C4-2B (cell line): ENCODE data around the gene GRID1.

Experiments used
- H3K27ac ChIP-seq: fragments of 450-650 bp; 2 replicates; pipeline ENCODE4 v1.5.1; 2017
- CTCF ChIP-seq: fragments of 450-650 bp; conservative IDR thresholded peaks from 2 replicates; pipeline ENCODE4 v1.5.1; 2017; ENCODE audit warnings: mild to moderate bottlenecking
- ZFX ChIP-seq: fragments of 450-650 bp; IDR thresholded peaks from 2 replicates; pipeline ENCODE4 v1.6.1; 2017

The GRID1 gene

GRCh38 chr10:86313621-86314041 lies 53.0 kb downstream of the GRID1 start:
- H3K27ac ChIP-seq, result no peak overlapping the region
- TF ChIP-seq CTCF, result no peak

DNA sequence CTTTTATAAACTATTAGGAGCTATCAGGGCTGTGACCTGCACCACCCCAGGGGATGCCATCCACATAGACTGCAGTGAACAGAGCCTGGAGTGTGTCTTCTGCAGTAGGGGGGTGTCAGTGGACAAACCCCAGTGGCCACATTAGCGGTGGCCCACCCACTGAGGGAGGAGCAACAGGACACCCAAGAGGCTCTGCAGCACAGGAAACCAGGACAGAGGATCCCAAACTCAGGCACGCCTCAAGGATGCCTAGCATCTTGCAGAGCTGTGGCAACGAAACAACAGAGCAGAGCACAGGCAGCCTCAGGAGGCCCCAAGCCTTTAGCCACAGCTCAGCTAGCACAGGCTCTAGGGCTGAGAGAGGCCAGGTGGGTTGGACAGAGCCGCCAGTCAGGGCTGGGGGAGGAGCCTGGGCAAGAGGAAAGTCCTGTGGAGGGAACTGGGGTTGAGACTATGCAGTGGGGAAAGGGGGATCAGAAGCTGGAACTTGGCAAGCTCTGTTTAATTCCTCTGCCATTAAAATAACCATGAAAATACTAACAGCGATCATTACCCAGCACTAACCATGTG lies 53.8 kb downstream of the GRID1 start:
- TF ChIP-seq CTCF (no peak), ZFX (no peak)
- H3K27ac ChIP-seq, result no peak overlapping the region

DNA sequence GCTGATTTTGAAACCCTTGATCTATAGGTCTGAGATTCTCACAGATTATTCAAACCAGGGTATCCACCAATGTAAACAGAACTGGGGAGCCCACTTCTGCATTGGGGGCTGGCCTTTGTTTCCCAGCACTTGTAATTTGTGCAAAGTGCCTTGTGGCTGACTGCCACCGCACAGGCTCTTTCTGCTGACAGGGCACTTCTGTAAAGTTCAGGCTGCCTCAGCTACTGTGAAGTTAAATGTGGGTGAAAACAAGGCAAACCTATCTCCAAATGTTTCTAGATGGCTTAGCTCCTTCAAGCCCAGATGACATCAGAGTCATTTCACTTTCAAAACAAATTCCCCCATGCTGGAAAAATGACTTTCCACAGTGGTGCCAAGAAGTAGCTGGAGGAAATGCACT lies 54.7 kb downstream of the GRID1 start:
- TF ChIP-seq ZFX (no peak), CTCF (no peak)
- H3K27ac ChIP-seq, result no peak overlapping the region

DNA sequence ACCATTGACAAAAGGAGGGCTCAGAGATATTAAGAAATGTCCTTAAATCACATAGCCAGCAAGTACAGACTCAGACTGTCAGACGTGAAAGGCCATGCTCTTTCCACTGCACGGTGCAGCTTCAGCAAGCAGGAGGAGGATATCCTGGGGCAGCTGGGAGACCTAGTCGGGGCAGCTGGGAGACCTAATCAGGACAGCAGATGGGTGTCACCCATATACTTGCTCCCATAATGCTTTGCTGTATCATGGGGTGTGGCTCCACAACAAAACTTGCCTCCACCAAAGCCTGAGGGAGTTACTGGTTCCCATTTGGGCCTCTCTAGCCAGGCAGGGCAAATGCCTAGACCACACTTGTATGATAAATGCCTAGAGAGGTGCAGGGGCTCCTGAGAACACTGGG lies 55.4 kb downstream of the GRID1 start:
- TF ChIP-seq CTCF (no peak), ZFX (no peak)
- H3K27ac ChIP-seq, result no peak overlapping the region

DNA sequence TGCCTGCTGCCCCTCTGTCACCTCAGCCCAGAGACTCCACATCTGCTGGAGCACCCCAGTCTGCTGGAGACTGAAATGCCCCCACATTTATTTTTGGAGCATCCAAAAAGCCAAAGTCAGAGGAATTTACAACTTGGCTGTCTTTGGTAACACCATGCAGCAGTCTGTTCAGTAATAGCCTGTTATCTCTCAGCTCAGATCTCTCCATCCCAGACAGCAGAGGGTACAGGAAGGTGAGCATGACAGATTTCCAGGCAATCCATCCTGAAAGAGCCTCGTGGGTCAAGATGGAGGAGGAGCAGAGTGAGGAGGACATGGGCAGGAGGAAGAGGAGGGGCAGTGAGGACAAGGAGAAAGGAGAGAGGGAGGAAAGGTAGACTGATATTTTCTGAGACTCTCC lies 55.9 kb downstream of the GRID1 start:
- TF ChIP-seq CTCF, result no peak
- no peak for TF ChIP-seq ZFX
- no peak overlapping the region for H3K27ac ChIP-seq

GRCh38 chr10:86310291-86310690 lies 56.3 kb downstream of the GRID1 start:
- H3K27ac ChIP-seq, result no peak overlapping the region
- TF ChIP-seq ZFX, result no peak
- TF ChIP-seq CTCF, result no peak

- TF ChIP-seq CTCF, result no peak
- no peak for TF ChIP-seq ZFX
- no peak overlapping the region for H3K27ac ChIP-seq
Measured at GRCh38 chr10:86308056-86308455, 58.5 kb downstream of the GRID1 start.
